A673 (cell line): ENCODE results near the gene HDAC1. TPM values are rescaled to one million over a fixed set of nuclear protein-coding genes. Genes with fewer than 3 reads are reported as not detected.
A peak's percentile ranks its signal among the peaks of the same experiment; 100 is the strongest.

Source experiments
- BruUV-seq: library from RNA; stranded (reverse); fragments of 400-500 nt; replicated peaks from 2 replicates; lab custom pipeline; 2021; lab: Mats Ljungman, UMichigan
- CTCF ChIA-PET: fragments of 300-600 bp; sonication (Branson Sonifier 250); formaldehyde crosslinking; loops from one replicate; lab custom pipeline; 2022; ENCODE audit warnings: antibody characterized with exemption; lab: Charles Lee
- POLR2A ChIA-PET: fragments of 300-600 bp; sonication (Branson Sonifier 250); formaldehyde crosslinking; loops from one replicate; lab custom pipeline; 2022; ENCODE audit warnings: antibody characterized with exemption; ENCODE audit not compliant: low non-redundant PET; lab: Charles Lee
- DNase-seq: peaks from one replicate; pipeline ENCODE4 v3.0.0-alpha.2; 2015; ENCODE audit warnings: low spot score
- H3K27ac ChIP-seq: fragments of 200-600 bp; sonication (generic); 2 replicates; pipeline ENCODE4 v1.5.1; 2016; ENCODE audit warnings: mixed run types, low read depth, mild to moderate bottlenecking, mixed read lengths, antibody characterized with exemption, low read length; ENCODE audit not compliant: poor library complexity, severe bottlenecking
- H3K27me3 ChIP-seq: fragments of 200-600 bp; sonication (generic); replicated peaks from 2 replicates; pipeline ENCODE4 v1.6.1; 2017; ENCODE audit warnings: mixed run types, low read depth, mild to moderate bottlenecking, mixed read lengths, antibody characterized with exemption, low read length; ENCODE audit not compliant: insufficient read depth, poor library complexity
- H3K36me3 ChIP-seq: fragments of 200-600 bp; sonication (generic); 2 replicates; pipeline ENCODE4 v1.6.1; 2016; ENCODE audit warnings: mixed run types, mild to moderate bottlenecking, mixed read lengths, antibody characterized with exemption, low read length; ENCODE audit not compliant: insufficient read depth, poor library complexity, severe bottlenecking
- H3K4me1 ChIP-seq: fragments of 200-600 bp; sonication (generic); 2 replicates; pipeline ENCODE4 v1.6.1; 2017; ENCODE audit warnings: mixed run types, mild to moderate bottlenecking, mixed read lengths, antibody characterized with exemption, low read length; ENCODE audit not compliant: insufficient read depth, poor library complexity, severe bottlenecking
- H3K4me3 ChIP-seq: fragments of 200-600 bp; sonication (generic); 2 replicates; pipeline ENCODE4 v1.5.1; 2016; ENCODE audit warnings: low read depth, mixed run types, mild to moderate bottlenecking, mixed read lengths, low read length; ENCODE audit not compliant: poor library complexity, severe bottlenecking
- H3K9me3 ChIP-seq: fragments of 200-600 bp; sonication (generic); 2 replicates; pipeline ENCODE4 v1.6.1; 2016; ENCODE audit warnings: mixed run types, low read depth, mild to moderate bottlenecking, mixed read lengths, antibody characterized with exemption, low read length; ENCODE audit not compliant: poor library complexity, severe bottlenecking
- EZH2 ChIP-seq: fragments of 200-600 bp; sonication (generic); IDR thresholded peaks from 2 replicates; pipeline ENCODE4 v1.6.1; 2017; ENCODE audit warnings: borderline replicate concordance, low read depth, mild to moderate bottlenecking, mixed read lengths, antibody characterized with exemption, low read length; ENCODE audit not compliant: poor library complexity, severe bottlenecking
- intact Hi-C: fragments of 100-400 bp; cut with micrococcal nuclease; formaldehyde crosslinking; loops from one replicate; pipeline ENCODE4 v1.10.0; 2022; ENCODE audit not compliant: unreplicated experiment
- total RNA-seq: library from RNA; stranded (reverse); gene quantifications from 2 replicates; pipeline ENCODE4 v1.2.3, GENCODE V29; 2021
- TF ChIP-seq, protein P1 (sequence below): fragments of 300-800, 200-600 bp; sonication (generic); conservative IDR thresholded peaks from 2 replicates; pipeline ENCODE4 v1.5.1; 2017; ENCODE audit warnings: low read depth, mild to moderate bottlenecking, antibody characterized with exemption, low read length, moderate library complexity, mixed read lengths

The HDAC1 gene
- total RNA-seq, 1 experiment from 2014 or later, result 195 TPM

DNA sequence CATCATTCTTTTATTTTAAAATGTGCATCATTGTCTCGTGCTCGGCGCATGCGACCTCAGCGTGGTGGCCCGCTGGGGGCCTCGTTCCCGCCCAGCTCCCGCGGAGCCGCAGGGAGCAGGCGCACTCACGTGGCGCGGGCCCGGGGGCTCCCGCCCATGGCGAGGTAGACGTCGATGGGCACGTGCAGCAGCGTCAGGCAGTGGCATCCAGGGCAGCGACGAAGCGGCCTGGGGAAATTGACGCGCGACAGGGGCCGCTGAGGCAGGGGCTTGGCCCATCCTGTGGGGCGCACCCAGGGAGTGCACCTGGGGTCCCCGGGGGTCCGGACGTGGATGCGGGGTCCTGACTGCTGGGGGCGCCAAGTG lies 69.4 kb downstream of the HDAC1 start:
- TF ChIP-seq EZH2, result no peak
- TF ChIP-seq, protein P1, sequence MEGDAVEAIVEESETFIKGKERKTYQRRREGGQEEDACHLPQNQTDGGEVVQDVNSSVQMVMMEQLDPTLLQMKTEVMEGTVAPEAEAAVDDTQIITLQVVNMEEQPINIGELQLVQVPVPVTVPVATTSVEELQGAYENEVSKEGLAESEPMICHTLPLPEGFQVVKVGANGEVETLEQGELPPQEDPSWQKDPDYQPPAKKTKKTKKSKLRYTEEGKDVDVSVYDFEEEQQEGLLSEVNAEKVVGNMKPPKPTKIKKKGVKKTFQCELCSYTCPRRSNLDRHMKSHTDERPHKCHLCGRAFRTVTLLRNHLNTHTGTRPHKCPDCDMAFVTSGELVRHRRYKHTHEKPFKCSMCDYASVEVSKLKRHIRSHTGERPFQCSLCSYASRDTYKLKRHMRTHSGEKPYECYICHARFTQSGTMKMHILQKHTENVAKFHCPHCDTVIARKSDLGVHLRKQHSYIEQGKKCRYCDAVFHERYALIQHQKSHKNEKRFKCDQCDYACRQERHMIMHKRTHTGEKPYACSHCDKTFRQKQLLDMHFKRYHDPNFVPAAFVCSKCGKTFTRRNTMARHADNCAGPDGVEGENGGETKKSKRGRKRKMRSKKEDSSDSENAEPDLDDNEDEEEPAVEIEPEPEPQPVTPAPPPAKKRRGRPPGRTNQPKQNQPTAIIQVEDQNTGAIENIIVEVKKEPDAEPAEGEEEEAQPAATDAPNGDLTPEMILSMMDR, result no peak
- ChIA-PET POLR2A (no interaction called here), CTCF (no interaction called here)
- Histone ChIP-seq H3K9me3 (no peaks in the 10 kb centered on the region), H3K27ac (no peak overlapping the region), H3K4me3 (peak overlapping the region; percentile 49), H3K36me3 (peaks cover 10% of the 10 kb centered on the region), H3K4me1 (peaks cover 9% of the 10 kb centered on the region), H3K27me3 (no peaks in the 10 kb centered on the region)
- no TSS peak for BruUV-seq
- no peak for DNase-seq
- intact Hi-C loops, result no loop called here

DNA sequence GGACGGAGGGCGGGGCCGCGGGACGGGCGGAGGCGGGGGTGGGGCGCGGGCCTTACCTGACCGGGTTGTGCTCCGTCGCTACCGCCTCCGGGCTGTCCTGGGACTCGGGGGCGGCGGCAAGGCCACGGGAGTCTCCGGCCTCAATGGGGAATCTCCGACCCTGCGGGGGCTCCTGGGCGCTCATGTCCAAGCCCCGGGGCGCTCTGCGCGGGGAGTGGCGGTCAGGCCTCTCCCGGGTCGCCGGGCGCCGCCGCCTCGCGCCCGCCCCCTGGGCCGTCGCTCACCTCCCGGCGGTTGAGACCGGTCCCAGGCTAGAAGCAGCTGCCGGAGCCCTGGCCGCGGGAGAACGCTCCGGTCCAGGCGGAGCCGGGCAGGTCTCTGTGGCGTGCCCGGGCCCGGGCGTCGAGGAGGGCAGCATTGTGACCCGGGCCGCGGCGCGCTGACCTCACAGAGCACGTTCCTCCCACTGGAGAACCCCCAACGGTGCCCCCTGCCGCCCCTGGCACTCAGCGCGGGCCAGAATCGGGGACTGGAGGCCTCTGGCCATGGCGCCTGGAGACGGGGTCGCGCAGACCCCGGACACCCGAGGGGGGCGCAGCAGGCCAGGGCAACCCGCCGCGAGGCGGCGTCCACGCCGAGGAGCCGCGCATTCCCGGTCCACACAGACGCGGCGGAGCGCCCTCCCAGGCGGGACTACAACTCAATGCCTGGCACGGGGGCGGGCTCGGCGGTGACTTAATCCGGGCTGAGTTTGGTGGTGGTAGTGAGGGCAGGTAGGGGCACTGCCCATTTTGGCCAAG lies 70.0 kb downstream of the HDAC1 start:
- ChIA-PET CTCF (no interaction called here), POLR2A (no interaction called here)
- Histone ChIP-seq H3K9me3 (no peaks in the 10 kb centered on the region), H3K27ac (no peak overlapping the region), H3K4me1 (peaks cover 9% of the 10 kb centered on the region), H3K27me3 (no peaks in the 10 kb centered on the region), H3K36me3 (peaks cover 13% of the 10 kb centered on the region), H3K4me3 (peak overlapping the region; percentile 49)
- intact Hi-C loops, result no loop called here
- BruUV-seq, result no TSS peak
- TF ChIP-seq, protein P1, result peak; percentile 46
- no peak for TF ChIP-seq EZH2
- DNase-seq, result peak; percentile 30

DNA sequence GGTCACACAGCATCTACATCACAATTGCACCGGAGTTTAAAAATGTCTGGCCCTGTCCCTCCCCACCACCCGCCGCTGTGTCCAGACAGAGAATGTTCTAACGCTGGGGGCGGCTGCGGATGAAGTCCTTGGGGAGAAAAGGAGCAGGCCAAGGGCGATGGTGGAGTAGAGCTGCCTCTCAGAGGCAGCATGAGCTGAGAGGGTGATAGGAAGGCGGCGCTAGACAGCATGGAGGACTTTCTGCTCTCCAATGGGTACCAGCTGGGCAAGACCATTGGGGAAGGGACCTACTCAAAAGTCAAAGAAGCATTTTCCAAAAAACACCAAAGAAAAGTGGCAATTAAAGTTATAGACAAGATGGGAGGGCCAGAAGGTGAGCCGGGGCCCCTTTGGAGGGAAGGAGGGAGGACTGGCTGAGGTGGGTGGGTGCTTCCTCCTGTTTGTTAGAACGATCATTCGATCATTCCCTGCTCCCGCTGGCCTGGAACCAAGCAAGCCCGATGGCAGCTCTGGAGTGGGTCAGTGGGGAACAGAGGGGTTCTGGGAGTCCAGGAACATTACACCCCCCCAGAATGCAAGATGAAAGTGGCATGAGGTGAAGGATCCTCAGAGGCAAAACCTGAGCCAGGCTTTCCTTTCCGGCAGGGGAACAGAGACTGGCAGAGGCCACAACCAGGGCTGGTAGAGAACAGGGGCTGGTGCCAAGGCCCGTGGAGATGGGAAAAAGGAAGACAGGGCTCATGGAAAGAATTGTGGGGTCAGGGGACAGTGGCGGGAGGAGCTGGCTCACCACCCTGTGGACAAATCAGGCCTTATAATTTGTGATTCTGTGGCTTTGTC lies 70.8 kb downstream of the HDAC1 start, which contains the start of the genes FAM229A and TSSK3:
Gene FAM229A, minus strand, starts transcription at position 12 of the 840 bp plus-strand sequence. CDS start 394 bp downstream, outside the sequence.
Gene TSSK3, plus strand, starts transcription at position 66 of the 840 bp plus-strand sequence. Its CDS starts 163 bp downstream, at position 229.
- H3K4me1 ChIP-seq, result peaks cover 9% of the 10 kb centered on the region
- H3K36me3 ChIP-seq, result peaks cover 19% of the 10 kb centered on the region
- no peak within 1 kb of the TSS for H3K27ac ChIP-seq
- peak within 1 kb of the TSS; percentile 49 for H3K4me3 ChIP-seq
- no peak for TF ChIP-seq EZH2
- TF ChIP-seq, protein P1, result no peak
- no peaks in the 10 kb centered on the region for H3K9me3 ChIP-seq
- intact Hi-C loops, result no loop called here
- no TSS peak for BruUV-seq
- no peaks in the 10 kb centered on the region for H3K27me3 ChIP-seq
- DNase-seq, result no peak
- CTCF ChIA-PET, result no interaction called here
- POLR2A ChIA-PET, result interaction anchor here (0.6 kb wide), 2 partner anchors 10 to 35 kb away, joined by 3 to 4 read pairs; no protein-coding TSS in a partner anchor
